HepG2 (cell line): ENCODE measurements around the gene SRPRA. TPM values are rescaled to one million over a fixed set of nuclear protein-coding genes. Genes with fewer than 3 reads are reported as not detected.

Experiments
- ATAC-seq: fragments of 200-7000 bp; cut with Tn5 transposase; 3 replicates; pipeline ENCODE4 v1.9.1; 2020; ENCODE audit warnings: mild to moderate bottlenecking, moderate library complexity
- BruUV-seq: library from RNA; stranded (reverse); fragments of 400-500 nt; replicated peaks from 2 replicates; lab custom pipeline; 2021; lab: Mats Ljungman, UMichigan
- CTCF ChIA-PET: fragments of 300-600 bp; formaldehyde crosslinking; extraction: SDS; loops from one replicate; lab custom pipeline; 2021; ENCODE audit warnings: low total read pairs, inconsistent platforms, low intra/inter-chr PET ratio; lab: Yijun Ruan, JAX
- POLR2A ChIA-PET: fragments of 350-600 bp; sonication (Branson Sonifier 250); formaldehyde crosslinking; loops from one replicate; lab custom pipeline; 2020; ENCODE audit warnings: antibody characterized with exemption, inconsistent platforms; lab: Yijun Ruan, JAX
- DNase-seq: peaks from one replicate; pipeline ENCODE4 v3.0.0-alpha.2; 2015; ENCODE audit warnings: low spot score
- FAIRE-seq: peaks from 3 replicates; lab custom pipeline; 2011; peaks lifted over from hg19 to GRCh38; lab: Jason Lieb, UNC
- H2AFZ ChIP-seq: one replicate; pipeline ENCODE4 v1.6.1; 2011; ENCODE audit warnings: low read length, inconsistent platforms
- H3K27ac ChIP-seq: fragments of 300-600 bp; 3 replicates; pipeline ENCODE4 v1.8.0; 2011; ENCODE audit warnings: mixed run types, mild to moderate bottlenecking, mixed read lengths, low read length, inconsistent platforms; ENCODE audit not compliant: insufficient read depth; ENCODE audit errors: extremely low read length
- H3K27me3 ChIP-seq, 2 experiments: fragments of 200-600 bp in 1 of 2; 2 replicates in 1 of 2; 3 replicates in 1 of 2; pipeline versions ENCODE4 v1.6.0 to v1.8.0; 2011; ENCODE audit warnings: low read length in 2 of 2, mild to moderate bottlenecking in 2 of 2, moderate library complexity in 2 of 2, inconsistent platforms in 1 of 2; ENCODE audit not compliant: insufficient read depth in 2 of 2, control insufficient read depth in 1 of 2
- H3K36me3 ChIP-seq, 2 experiments: fragments of 200-600 bp in 1 of 2; replicated peaks in 1 of 2; 2 replicates in 1 of 2; 3 replicates in 1 of 2; pipeline versions ENCODE4 v1.5.1 to v1.8.0; 2011; ENCODE audit warnings: low read length in 2 of 2, inconsistent platforms in 1 of 2; ENCODE audit not compliant: insufficient read depth in 2 of 2, control insufficient read depth in 1 of 2
- H3K4me1 ChIP-seq: 2 replicates; pipeline ENCODE4 v1.5.1; 2012; ENCODE audit warnings: low read length, inconsistent platforms; ENCODE audit not compliant: insufficient read depth
- H3K4me2 ChIP-seq: 2 replicates; pipeline ENCODE4 v1.6.0; 2011; ENCODE audit warnings: low read depth, low read length, inconsistent platforms
- H3K4me3 ChIP-seq, 3 experiments: fragments of 200-600 bp in 1 of 3; sonication (generic), shearing (Covaris generic) in 1 of 3; replicated peaks in 1 of 3; 2 replicates each; pipeline ENCODE4 v1.5.1; 2011 to 2016; ENCODE audit warnings: low read length in 3 of 3, inconsistent platforms in 2 of 3, low read depth in 2 of 3, mild to moderate bottlenecking in 2 of 3, control low read depth in 1 of 3, mixed read lengths in 1 of 3; ENCODE audit not compliant: insufficient read depth in 1 of 3
- H3K79me2 ChIP-seq: one replicate; pipeline ENCODE4 v1.6.1; 2011; ENCODE audit warnings: low read length, inconsistent platforms; ENCODE audit not compliant: insufficient read depth
- H3K9ac ChIP-seq: 2 replicates; pipeline ENCODE4 v1.6.0; 2011; ENCODE audit warnings: mild to moderate bottlenecking, low read depth, low read length, inconsistent platforms; ENCODE audit not compliant: insufficient read depth
- H3K9me3 ChIP-seq: 2 replicates; pipeline ENCODE4 v1.5.1; 2012; ENCODE audit warnings: mild to moderate bottlenecking, low read length
- H4K20me1 ChIP-seq: 2 replicates; pipeline ENCODE4 v1.6.0; 2011; ENCODE audit warnings: inconsistent platforms, mild to moderate bottlenecking, low read length, moderate library complexity; ENCODE audit not compliant: insufficient read depth
- AHR ChIP-seq: IDR thresholded peaks from 2 replicates; pipeline ENCODE4 v1.6.1; 2018; ENCODE audit warnings: missing genetic modification reagents, missing compliant biosample characterization
- ELF1 ChIP-seq: sonication (generic); formaldehyde crosslinking; IDR thresholded peaks from 2 replicates; pipeline ENCODE4 v1.4.0; 2020; ENCODE audit warnings: missing genetic modification reagents
- ESRRA ChIP-seq: sonication (generic); formaldehyde crosslinking; IDR thresholded peaks from 2 replicates; pipeline ENCODE4 v1.5.1; 2020; ENCODE audit warnings: mild to moderate bottlenecking, low read depth, missing genetic modification reagents
- FOXM1 ChIP-seq: sonication (generic); formaldehyde crosslinking; IDR thresholded peaks from 2 replicates; pipeline ENCODE4 v1.5.0; 2020; ENCODE audit warnings: missing genetic modification reagents
- HNF4G ChIP-seq, 2 experiments: sonication (generic) in 1 of 2; formaldehyde crosslinking in 1 of 2; IDR thresholded peaks; 2 replicates each; pipeline versions ENCODE4 v1.4.0 to v1.6.1; 2011 to 2020; ENCODE audit warnings: borderline replicate concordance in 2 of 2, low read depth in 2 of 2, mild to moderate bottlenecking in 2 of 2, low read length in 1 of 2, missing genetic modification reagents in 1 of 2, moderate library complexity in 1 of 2
- MAX ChIP-seq: IDR thresholded peaks from 2 replicates; pipeline ENCODE4 v1.6.1; 2012; ENCODE audit warnings: inconsistent platforms
- MEIS1 ChIP-seq: sonication (generic); formaldehyde crosslinking; IDR thresholded peaks from 2 replicates; pipeline ENCODE4 v1.9.0; 2021; ENCODE audit warnings: mild to moderate bottlenecking, missing genetic modification reagents, moderate library complexity, borderline replicate concordance
- PAWR ChIP-seq: sonication (generic); formaldehyde crosslinking; IDR thresholded peaks from 2 replicates; pipeline ENCODE4 v1.4.0; 2020; ENCODE audit warnings: missing genetic modification reagents, mild to moderate bottlenecking, borderline replicate concordance
- PAXIP1 ChIP-seq: sonication (generic); formaldehyde crosslinking; conservative IDR thresholded peaks from 2 replicates; pipeline ENCODE4 v1.4.0; 2020; ENCODE audit warnings: mild to moderate bottlenecking, missing genetic modification reagents, moderate library complexity
- POLR2A ChIP-seq, 2 experiments: IDR thresholded peaks; 2 replicates each; pipeline ENCODE4 v1.6.1; 2011; ENCODE audit warnings: low read depth in 2 of 2, low read length in 2 of 2, mild to moderate bottlenecking in 1 of 2, moderate library complexity in 1 of 2; ENCODE audit not compliant: insufficient read depth in 1 of 2
- POLR2G ChIP-seq: fragments of 200-400 bp; formaldehyde crosslinking; IDR thresholded peaks from 2 replicates; pipeline ENCODE4 v1.6.1; 2018; ENCODE audit warnings: mild to moderate bottlenecking, low read depth, low read length, moderate library complexity
- RBFOX2 ChIP-seq: fragments of 200-400 bp; formaldehyde crosslinking; IDR thresholded peaks from 2 replicates; pipeline ENCODE4 v1.6.1; 2017; ENCODE audit warnings: low read depth, mild to moderate bottlenecking, low read length
- RBM22 ChIP-seq: fragments of 200-400 bp; formaldehyde crosslinking; optimal IDR thresholded peaks from 2 replicates; pipeline ENCODE3; 2017; ENCODE audit warnings: mild to moderate bottlenecking, low read length, moderate library complexity
- ZC3H4 ChIP-seq: sonication (generic); formaldehyde crosslinking; IDR thresholded peaks from 2 replicates; pipeline ENCODE4 v1.4.0; 2020; ENCODE audit warnings: missing genetic modification reagents, borderline replicate concordance
- ZFAT ChIP-seq: sonication (generic); formaldehyde crosslinking; conservative IDR thresholded peaks from 2 replicates; pipeline ENCODE4 v1.8.1; 2023; ENCODE audit warnings: missing genetic modification reagents, inconsistent platforms
- ZNF160 ChIP-seq: sonication (generic); formaldehyde crosslinking; IDR thresholded peaks from 2 replicates; pipeline ENCODE4 v1.8.0; 2022; ENCODE audit warnings: mild to moderate bottlenecking, inconsistent platforms, missing genetic modification reagents
- ZNF276 ChIP-seq: sonication (generic); formaldehyde crosslinking; IDR thresholded peaks from 2 replicates; pipeline ENCODE4 v1.4.0; 2020; ENCODE audit warnings: mild to moderate bottlenecking, low read depth, missing genetic modification reagents
- ZNF33B ChIP-seq: sonication (generic); formaldehyde crosslinking; IDR thresholded peaks from 2 replicates; pipeline ENCODE4 v1.5.1; 2020; ENCODE audit warnings: mild to moderate bottlenecking, missing genetic modification reagents
- ZNF382 ChIP-seq: sonication (generic); formaldehyde crosslinking; IDR thresholded peaks from 2 replicates; pipeline ENCODE4 v1.5.0; 2020; ENCODE audit warnings: missing genetic modification reagents, mild to moderate bottlenecking, borderline replicate concordance
- ZNF501 ChIP-seq: sonication (generic); formaldehyde crosslinking; IDR thresholded peaks from 2 replicates; pipeline ENCODE4 v1.5.1; 2020; ENCODE audit warnings: mild to moderate bottlenecking, moderate library complexity, missing genetic modification reagents
- ZNF547 ChIP-seq: sonication (generic); formaldehyde crosslinking; IDR thresholded peaks from 2 replicates; pipeline ENCODE4 v1.5.1; 2020; ENCODE audit warnings: mild to moderate bottlenecking, missing genetic modification reagents
- ZNF709 ChIP-seq: sonication (generic); formaldehyde crosslinking; IDR thresholded peaks from 2 replicates; pipeline ENCODE4 v1.5.0; 2020; ENCODE audit warnings: mild to moderate bottlenecking, missing genetic modification reagents
- WGBS: methylation state at CpG from one replicate; pipeline ENCODE4 v1.1.6; 2017; ENCODE audit warnings: low lambda C conversion rate; 5-methylcytosine and 5-hydroxymethylcytosine counted together
- in situ Hi-C: cut with HindIII; loops from 2 replicates; pipeline ENCODE4 v1.10.0; 2017; ENCODE audit warnings: low pct_unique_long_range_greater_than_20kb; ENCODE audit not compliant: extremely low pct_ligation_motif_present
- intact Hi-C: fragments of 100-400 bp; cut with micrococcal nuclease; formaldehyde crosslinking; loops from one replicate; pipeline ENCODE4 v1.10.0; 2022; ENCODE audit not compliant: unreplicated experiment
- polyA plus RNA-seq, 8 experiments: library from polyadenylated mRNA; depleted of rRNA in 3 of 8; stranded (reverse) in 7 of 8; unstranded in 1 of 8; fragments of >200 nt; fragmentation: Illumina TruSeq in 4 of 8; extraction: Trizol in 4 of 8; gene quantifications; 2 replicates each; pipeline versions ENCODE4 v1.2.1 to v1.2.3, GENCODE V29; 2011 to 2016; ENCODE audit warnings: low read depth in 4 of 8, missing spikeins in 1 of 8, mixed read lengths in 1 of 8; ENCODE audit not compliant: insufficient read depth in 1 of 8
- total RNA-seq, 5 experiments: library from RNA; depleted of rRNA; stranded (reverse); fragments of >200 nt; fragmentation: Illumina TruSeq; extraction: Trizol; gene quantifications; 2 replicates each; pipeline ENCODE4 v1.2.3, GENCODE V29; 2016; ENCODE audit warnings: low read depth in 1 of 5

Gene SRPRA
- total and polyA plus RNA-seq, 2 of the 13 experiments (the other 11 are each of a cell fraction or from before 2014, with no cell fraction given): 27.7 to 64.6 TPM

GRCh38 chr11:126262216-126262615 is 6.5 kb downstream of the SRPRA start:
- Histone ChIP-seq H3K27ac (no peak overlapping the region), H2AFZ (no peak overlapping the region), H3K36me3 (peaks cover 40 to 65% of the 10 kb centered on the region in 2 experiments), H3K4me3 (no peak overlapping the region), H3K27me3 (no peaks in the 10 kb centered on the region), H3K4me2 (no peak overlapping the region), H3K9ac (no peak overlapping the region), H3K79me2 (peaks cover 4% of the 10 kb centered on the region), H3K9me3 (no peaks in the 10 kb centered on the region), H3K4me1 (peaks cover 10% of the 10 kb centered on the region), H4K20me1 (no peaks in the 10 kb centered on the region)
- DNase-seq: no peak
- CTCF ChIA-PET: no interaction called here
- POLR2A ChIA-PET: interaction anchor here (1.4 kb wide), 1 partner anchor 51 kb away, joined by 5 read pairs; the partner anchor contains the start of genes FAM118B and RPUSD4
- in situ Hi-C loops: no loop called here
- 92% methylated on average over 6 of the region's 6 CpGs for WGBS
- FAIRE-seq: no peak
- ATAC-seq: no peak
- no TSS peak for BruUV-seq
- intact Hi-C loops: no loop called here
- TF ChIP-seq ELF1 (CRISPR knock-in tag) (no peak), HNF4G (IDR thresholded peaks at IDR 0.05; ENCODE audit: borderline replicate concordance, low read depth, low read length) (no peak), HNF4G (CRISPR knock-in tag; IDR thresholded peaks at IDR 0.05; ENCODE audit: borderline replicate concordance, low read depth) (no peak), ZNF382 (CRISPR knock-in tag) (no peak), RBFOX2 (no peak), FOXM1 (CRISPR knock-in tag) (no peak), MAX (no peak), ZFAT (CRISPR knock-in tag) (no peak), ZNF160 (no peak), POLR2G (peak; percentile 30; the same call in 1 of the 2 replicates), MEIS1 (no peak), AHR (CRISPR knock-in tag) (no peak), ZNF276 (no peak), ZNF33B (CRISPR knock-in tag) (no peak), POLR2A (IDR thresholded peaks at IDR 0.05; ENCODE audit: insufficient read depth in 1 of 2, low read depth in 2 of 2, low read length in 2 of 2) (peak in 1 of 2 experiments; percentile 22; a peak in 1 of 4 replicates), PAWR (no peak), ZC3H4 (CRISPR knock-in tag) (no peak), PAXIP1 (CRISPR knock-in tag) (no peak), ZNF709 (no peak), ZNF501 (no peak), ZNF547 (CRISPR knock-in tag) (no peak), ESRRA (CRISPR knock-in tag) (no peak), RBM22 (peak; percentile 87)
